H9 (cell line): ENCODE results near the gene WDR27. TPM values are rescaled to one million over a fixed set of nuclear protein-coding genes. Genes with fewer than 3 reads are reported as not detected.
"Not testable (repeated sequence)": the region's sequence is repeated elsewhere in the genome, so short reads cannot be mapped to it uniquely, and the experiment has no call there.

Experiments used
- DNase-seq: peaks from one replicate; pipeline ENCODE4 v3.0.0-alpha.2; 2017
- H2AFZ ChIP-seq: one replicate; pipeline ENCODE4 v1.6.1; 2013; ENCODE audit warnings: mild to moderate bottlenecking, low read length, control low read depth, moderate library complexity
- H2AK5ac ChIP-seq: 2 replicates; pipeline ENCODE4 v1.6.1; 2013; ENCODE audit warnings: low read length, control low read depth, mixed read lengths; ENCODE audit not compliant: insufficient read length
- H2BK120ac ChIP-seq: one replicate; pipeline ENCODE4 v1.6.1; 2013; ENCODE audit warnings: low read depth, mild to moderate bottlenecking, low read length, control low read depth, inconsistent platforms; ENCODE audit not compliant: poor library complexity, severe bottlenecking
- H2BK12ac ChIP-seq: 2 replicates; pipeline ENCODE4 v1.6.1; 2013; ENCODE audit warnings: low read length, control low read depth, mixed read lengths, low read depth; ENCODE audit not compliant: insufficient read length
- H2BK15ac ChIP-seq: 2 replicates; pipeline ENCODE4 v1.6.1; 2013; ENCODE audit warnings: low read depth, low read length, control low read depth
- H2BK20ac ChIP-seq: one replicate; pipeline ENCODE4 v1.6.1; 2013; ENCODE audit warnings: low read depth, mild to moderate bottlenecking, low read length, control low read depth, inconsistent platforms; ENCODE audit not compliant: poor library complexity, severe bottlenecking
- H2BK5ac ChIP-seq: 2 replicates; pipeline ENCODE4 v1.6.1; 2013; ENCODE audit warnings: low read length, control low read depth, mixed read lengths; ENCODE audit not compliant: insufficient read length
- H3K14ac ChIP-seq: 2 replicates; pipeline ENCODE4 v1.6.1; 2013; ENCODE audit warnings: low read length, control low read depth; ENCODE audit not compliant: insufficient read depth
- H3K18ac ChIP-seq: 2 replicates; pipeline ENCODE4 v1.6.1; 2013; ENCODE audit warnings: low read depth, mild to moderate bottlenecking, mixed read lengths, low read length, control low read depth; ENCODE audit not compliant: insufficient read length
- H3K23ac ChIP-seq: 2 replicates; pipeline ENCODE4 v1.6.1; 2013; ENCODE audit warnings: low read length, control low read depth, mixed read lengths, low read depth; ENCODE audit not compliant: insufficient read length
- H3K23me2 ChIP-seq: 2 replicates; pipeline ENCODE4 v1.6.1; 2013; ENCODE audit warnings: low read depth, mild to moderate bottlenecking, mixed read lengths, low read length, control low read depth; ENCODE audit not compliant: insufficient read length, poor library complexity, severe bottlenecking
- H3K27ac ChIP-seq: 2 replicates; pipeline ENCODE4 v1.5.1; 2013; ENCODE audit warnings: low read length, control low read depth, mixed read lengths, low read depth; ENCODE audit not compliant: insufficient read length
- H3K27me3 ChIP-seq: 2 replicates; pipeline ENCODE4 v1.6.1; 2013; ENCODE audit warnings: low read length, control low read depth, inconsistent platforms; ENCODE audit not compliant: insufficient read depth
- H3K4ac ChIP-seq: 2 replicates; pipeline ENCODE4 v1.6.1; 2013; ENCODE audit warnings: low read depth, mild to moderate bottlenecking, control low read depth, inconsistent platforms, low read length, moderate library complexity
- H3K4me1 ChIP-seq: 2 replicates; pipeline ENCODE4 v1.6.1; 2013; ENCODE audit warnings: low read length, control low read depth, inconsistent platforms; ENCODE audit not compliant: insufficient read depth
- H3K4me2 ChIP-seq: 2 replicates; pipeline ENCODE4 v1.6.1; 2013; ENCODE audit warnings: low read length, control low read depth, mixed read lengths; ENCODE audit not compliant: insufficient read length, insufficient read depth
- H3K56ac ChIP-seq: 2 replicates; pipeline ENCODE4 v1.6.1; 2013; ENCODE audit warnings: low read depth, mild to moderate bottlenecking, mixed read lengths, low read length, control low read depth; ENCODE audit not compliant: insufficient read length
- H3K79me1 ChIP-seq: 2 replicates; pipeline ENCODE4 v1.6.1; 2013; ENCODE audit warnings: low read depth, mild to moderate bottlenecking, moderate library complexity, low read length, control low read depth, inconsistent platforms; ENCODE audit not compliant: insufficient read depth, poor library complexity, severe bottlenecking
- H3K79me2 ChIP-seq: 2 replicates; pipeline ENCODE4 v1.6.1; 2013; ENCODE audit warnings: low read length, control low read depth, inconsistent platforms; ENCODE audit not compliant: insufficient read depth
- H3K9ac ChIP-seq: 2 replicates; pipeline ENCODE4 v1.6.1; 2013; ENCODE audit warnings: low read length, control low read depth, mixed read lengths; ENCODE audit not compliant: insufficient read length; ENCODE audit errors: extremely low read depth
- H3K9me3 ChIP-seq: one replicate; pipeline ENCODE4 v1.6.1; 2013; ENCODE audit warnings: low read depth, low read length, inconsistent platforms; ENCODE audit not compliant: control insufficient read depth
- H3T11ph ChIP-seq: one replicate; pipeline ENCODE4 v1.6.1; 2013; ENCODE audit warnings: mild to moderate bottlenecking, low read length, control low read depth, inconsistent platforms
- H4K20me1 ChIP-seq: one replicate; pipeline ENCODE4 v1.6.1; 2013; ENCODE audit not compliant: control insufficient read depth, insufficient read length, insufficient read depth
- H4K5ac ChIP-seq: 2 replicates; pipeline ENCODE4 v1.6.1; 2013; ENCODE audit warnings: low read depth, mild to moderate bottlenecking, mixed read lengths, low read length, control low read depth; ENCODE audit not compliant: insufficient read length
- H4K8ac ChIP-seq: replicated peaks from 2 replicates; pipeline ENCODE4 v1.6.1; 2013; ENCODE audit warnings: low read length, control low read depth, mixed read lengths, low read depth; ENCODE audit not compliant: insufficient read length
- H4K91ac ChIP-seq: 2 replicates; pipeline ENCODE4 v1.6.1; 2013; ENCODE audit warnings: low read depth, mild to moderate bottlenecking, moderate library complexity, mixed read lengths, low read length, control low read depth; ENCODE audit not compliant: insufficient read length
- H3K27ac Mint-ChIP-seq, 3 experiments: 2 replicates in 2 of 3; 3 replicates in 1 of 3; pipeline ENCODE4 v1.8.0; 2020 to 2021; ENCODE audit warnings: mixed read lengths in 3 of 3, mild to moderate bottlenecking in 1 of 3, moderate library complexity in 1 of 3
- H3K27me3 Mint-ChIP-seq: 2 replicates; pipeline ENCODE4 v1.8.0; 2021; ENCODE audit warnings: low read depth, mild to moderate bottlenecking, moderate library complexity, mixed read lengths
- H3K36me3 Mint-ChIP-seq, 3 experiments: 2 replicates in 2 of 3; 3 replicates in 1 of 3; pipeline ENCODE4 v1.8.0; 2020 to 2021; ENCODE audit warnings: low read depth in 3 of 3, mixed read lengths in 3 of 3; ENCODE audit not compliant: insufficient read depth in 1 of 3
- H3K4me1 Mint-ChIP-seq, 2 experiments: 2 replicates each; pipeline ENCODE4 v1.8.0; 2020; ENCODE audit warnings: mixed read lengths in 2 of 2
- H3K4me3 Mint-ChIP-seq, 2 experiments: 2 replicates in 1 of 2; 3 replicates in 1 of 2; pipeline ENCODE4 v1.8.0; 2020 to 2021; ENCODE audit warnings: mild to moderate bottlenecking in 2 of 2, mixed read lengths in 2 of 2, moderate library complexity in 1 of 2
- H3K9me3 Mint-ChIP-seq, 2 experiments: 2 replicates in 1 of 2; 3 replicates in 1 of 2; pipeline ENCODE4 v1.8.0; 2020; ENCODE audit warnings: mild to moderate bottlenecking in 2 of 2, mixed read lengths in 2 of 2, moderate library complexity in 1 of 2
- CTCF ChIP-seq: fragments of 200-600 bp; sonication (generic); conservative IDR thresholded peaks from 3 replicates; pipeline ENCODE4 v1.8.0; 2021; ENCODE audit warnings: antibody characterized with exemption, mild to moderate bottlenecking
- WGBS: extraction: QIAGEN DNeasy Blood & Tissue Kit; methylation state at CpG from one replicate; pipeline ENCODE4 v1.1.7; 2013; ENCODE audit warnings: missing lambda C conversion rate, low lambda C conversion rate, mixed read lengths; ENCODE audit not compliant: insufficient read length; ENCODE audit errors: extremely low coverage; 5-methylcytosine and 5-hydroxymethylcytosine counted together
- total RNA-seq: library from RNA; stranded (reverse); gene quantifications from 2 replicates; pipeline ENCODE4 v1.2.1, GENCODE V29; 2021

The WDR27 gene
- total RNA-seq, 1 experiment from 2014 or later: 48.7 TPM

- no peak overlapping the region for H2BK12ac ChIP-seq
- WGBS: no CpG with 5 or more reads among the region's 1 CpG
- Mint-ChIP-seq H3K4me3 (no peak overlapping the region), H3K36me3 (peaks cover 6 to 8% (median 7%) of the 10 kb centered on the region in 3 experiments; a peak in 6 of 7 replicates), H3K27ac (no peak overlapping the region), H3K4me1 (no peaks in the 10 kb centered on the region), H3K9me3 (peaks cover 11 to 14% of the 10 kb centered on the region in 2 experiments), H3K27me3 (no peaks in the 10 kb centered on the region; the same call in 1 of the 2 replicates)
- H3K27me3 ChIP-seq: no peaks in the 10 kb centered on the region
- no peak overlapping the region for H3K23ac ChIP-seq
- H2BK20ac ChIP-seq: no peak overlapping the region
- H3K9ac ChIP-seq: no peak overlapping the region
- H4K20me1 ChIP-seq: no peaks in the 10 kb centered on the region
- no peak overlapping the region for H3T11ph ChIP-seq
- no peak for TF ChIP-seq CTCF
- H3K14ac ChIP-seq: no peak overlapping the region
- no peaks in the 10 kb centered on the region; the same call in 1 of the 2 replicates for H3K79me2 ChIP-seq
- H2AFZ ChIP-seq: no peak overlapping the region
- no peak overlapping the region for H3K27ac ChIP-seq
- H3K18ac ChIP-seq: no peak overlapping the region
- H3K4ac ChIP-seq: no peak overlapping the region
- no peak overlapping the region for H2BK15ac ChIP-seq
- H2AK5ac ChIP-seq: no peak overlapping the region
- DNase-seq: no peak
- H4K91ac ChIP-seq: no peak overlapping the region
- no peak overlapping the region for H2BK5ac ChIP-seq
- H3K4me2 ChIP-seq: no peak overlapping the region
- H4K8ac ChIP-seq: no peak overlapping the region
- H3K79me1 ChIP-seq: no peaks in the 10 kb centered on the region
- H3K9me3 ChIP-seq: no peaks in the 10 kb centered on the region
- H3K23me2 ChIP-seq: no peaks in the 10 kb centered on the region
- no peak overlapping the region for H2BK120ac ChIP-seq
- no peak overlapping the region for H3K56ac ChIP-seq
- no peak overlapping the region for H4K5ac ChIP-seq
- no peaks in the 10 kb centered on the region for H3K4me1 ChIP-seq
Observed at GRCh38 chr6:169439710-169440109, 262.1 kb downstream of the WDR27 start.

GRCh38 chr6:169434554-169434953, 267.3 kb downstream of the WDR27 start:
- H3K79me2 ChIP-seq, H3K23me2 ChIP-seq, H3K14ac ChIP-seq, H3K9me3 ChIP-seq, H3K4me1 Mint-ChIP-seq, H3K4me3 Mint-ChIP-seq, H3K27ac Mint-ChIP-seq, H3K4ac ChIP-seq, H3K9ac ChIP-seq, H4K5ac ChIP-seq, H2BK120ac ChIP-seq, DNase-seq, H4K91ac ChIP-seq, H3K23ac ChIP-seq, H2AFZ ChIP-seq, H4K20me1 ChIP-seq, H2BK5ac ChIP-seq, H2BK20ac ChIP-seq, H3K27me3 ChIP-seq, H3K4me2 ChIP-seq, H3K4me1 ChIP-seq, H4K8ac ChIP-seq, H3K79me1 ChIP-seq, H2AK5ac ChIP-seq, H3K27me3 Mint-ChIP-seq, H3K27ac ChIP-seq, H2BK12ac ChIP-seq, H3K56ac ChIP-seq, H3T11ph ChIP-seq, H2BK15ac ChIP-seq, H3K18ac ChIP-seq: not testable (repeated sequence)
- Mint-ChIP-seq H3K36me3 (peaks cover 29 to 58% (median 50%) of the 10 kb centered on the region in 3 experiments), H3K9me3 (peaks cover 59 to 64% of the 10 kb centered on the region in 2 experiments)
